ENCODE results near the gene FUT3.
"Not testable (repeated sequence)": the region's sequence is repeated elsewhere in the genome, so short reads cannot be mapped to it uniquely, and the experiment has no call there.

The FUT3 gene

DNA sequence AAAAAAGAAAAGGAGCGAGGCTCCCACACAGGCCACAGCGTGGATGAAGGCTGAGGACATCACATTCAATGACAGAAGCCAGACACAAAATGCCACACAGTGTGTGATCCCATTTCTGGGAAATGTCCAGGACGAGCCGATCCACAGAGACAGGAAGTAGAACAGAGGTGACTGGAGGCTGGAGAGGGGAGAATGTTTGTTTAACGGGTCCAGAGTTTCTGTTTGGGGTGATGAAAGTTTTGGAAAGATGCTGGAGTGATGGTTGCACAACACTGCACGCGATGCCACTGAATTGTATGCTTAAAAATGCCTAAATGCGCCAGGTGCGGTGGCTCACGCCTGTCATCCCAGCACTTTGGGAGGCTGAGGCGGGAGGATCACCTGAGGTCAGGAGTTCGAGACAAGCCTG lies 19.7 kb upstream of the FUT3 start:
- no peaks in the 10 kb centered on the region for H3K4me1 ChIP-seq (ENCODE audit: insufficient read depth, low read length)
- no peak overlapping the region for H3K9ac ChIP-seq (ENCODE audit: low read depth, low read length)
- H3K9me3 ChIP-seq (ENCODE audit: control insufficient read depth, insufficient read depth, low read length): no peaks in the 10 kb centered on the region
- no peaks in the 10 kb centered on the region for H3K36me3 ChIP-seq (ENCODE audit: insufficient read depth, low read length)

DNA sequence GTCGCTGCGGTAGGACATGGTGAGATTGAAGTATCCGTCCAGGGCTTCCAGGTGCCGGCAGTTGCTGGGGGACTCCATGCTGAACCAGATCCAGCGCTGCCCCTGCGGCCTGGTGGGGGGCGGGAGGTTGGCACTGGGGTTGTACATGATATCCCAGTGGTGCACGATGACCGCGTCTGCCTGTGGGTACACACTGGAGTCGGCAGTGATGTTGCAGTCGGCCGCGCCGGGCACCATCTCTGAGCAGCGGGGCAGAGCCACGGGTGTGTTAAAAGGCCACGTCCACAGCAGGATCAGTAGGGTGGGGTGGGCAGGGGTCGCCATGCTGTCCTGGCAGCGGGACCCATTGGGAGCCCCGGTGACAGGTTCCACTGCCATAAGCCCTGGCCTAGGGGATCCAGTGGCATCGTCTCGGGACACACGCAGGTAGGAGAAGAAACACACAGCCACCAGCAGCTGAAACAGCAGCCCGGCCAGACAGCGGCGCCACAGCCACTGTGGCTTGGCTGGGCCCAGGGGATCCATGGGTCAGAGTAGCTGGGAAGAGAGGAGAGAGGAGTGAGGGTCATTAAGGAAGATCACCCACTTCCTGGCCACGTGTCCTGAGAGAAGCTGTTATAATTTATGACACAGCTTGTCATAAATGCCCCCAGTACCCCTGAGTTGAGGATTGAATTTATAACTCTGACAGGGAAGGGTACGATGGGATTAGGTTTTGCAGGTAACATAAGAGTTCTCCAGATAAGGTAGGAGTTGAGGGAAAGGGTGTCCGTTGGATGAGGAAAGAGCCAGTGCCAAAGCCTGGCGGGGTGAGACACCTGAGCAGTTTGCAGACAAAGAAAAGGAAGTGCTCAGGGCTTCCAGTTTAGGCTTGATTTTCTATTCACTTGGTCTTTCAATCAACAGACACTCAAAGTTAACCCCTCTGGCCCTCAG lies 16.2 kb upstream of the FUT3 start:
- Histone ChIP-seq H3K9me3 (ENCODE audit: control insufficient read depth, insufficient read depth, low read length) (no peaks in the 10 kb centered on the region), H3K9ac (ENCODE audit: low read depth, low read length) (no peak overlapping the region), H3K4me1 (ENCODE audit: insufficient read depth, low read length) (no peaks in the 10 kb centered on the region), H3K36me3 (ENCODE audit: insufficient read depth, low read length) (no peaks in the 10 kb centered on the region)

DNA sequence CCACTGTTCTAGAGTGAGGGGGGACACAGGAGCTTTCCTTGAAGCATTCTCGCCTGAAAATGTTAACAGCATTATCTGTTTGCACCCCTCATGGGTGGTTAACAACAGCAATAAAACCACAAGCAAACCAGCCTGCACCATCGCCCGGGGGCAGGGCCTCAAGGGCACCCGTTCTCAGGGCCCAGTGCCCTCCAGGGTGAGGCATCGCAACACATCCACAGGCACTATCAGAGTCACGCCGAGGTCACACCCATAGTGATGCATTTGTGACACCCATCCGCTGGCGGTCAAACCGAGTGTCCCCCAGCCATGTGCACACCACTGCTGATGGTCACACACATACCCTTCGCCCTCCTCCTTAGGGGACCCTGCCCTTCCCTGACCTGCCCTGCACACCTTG lies 14.5 kb upstream of the FUT3 start:
- H3K4me1 ChIP-seq (ENCODE audit: insufficient read depth, low read length): no peaks in the 10 kb centered on the region
- no peaks in the 10 kb centered on the region for H3K36me3 ChIP-seq (ENCODE audit: insufficient read depth, low read length)
- H3K9me3 ChIP-seq (ENCODE audit: control insufficient read depth, insufficient read depth, low read length): no peaks in the 10 kb centered on the region
- no peak overlapping the region for H3K9ac ChIP-seq (ENCODE audit: low read depth, low read length)

DNA sequence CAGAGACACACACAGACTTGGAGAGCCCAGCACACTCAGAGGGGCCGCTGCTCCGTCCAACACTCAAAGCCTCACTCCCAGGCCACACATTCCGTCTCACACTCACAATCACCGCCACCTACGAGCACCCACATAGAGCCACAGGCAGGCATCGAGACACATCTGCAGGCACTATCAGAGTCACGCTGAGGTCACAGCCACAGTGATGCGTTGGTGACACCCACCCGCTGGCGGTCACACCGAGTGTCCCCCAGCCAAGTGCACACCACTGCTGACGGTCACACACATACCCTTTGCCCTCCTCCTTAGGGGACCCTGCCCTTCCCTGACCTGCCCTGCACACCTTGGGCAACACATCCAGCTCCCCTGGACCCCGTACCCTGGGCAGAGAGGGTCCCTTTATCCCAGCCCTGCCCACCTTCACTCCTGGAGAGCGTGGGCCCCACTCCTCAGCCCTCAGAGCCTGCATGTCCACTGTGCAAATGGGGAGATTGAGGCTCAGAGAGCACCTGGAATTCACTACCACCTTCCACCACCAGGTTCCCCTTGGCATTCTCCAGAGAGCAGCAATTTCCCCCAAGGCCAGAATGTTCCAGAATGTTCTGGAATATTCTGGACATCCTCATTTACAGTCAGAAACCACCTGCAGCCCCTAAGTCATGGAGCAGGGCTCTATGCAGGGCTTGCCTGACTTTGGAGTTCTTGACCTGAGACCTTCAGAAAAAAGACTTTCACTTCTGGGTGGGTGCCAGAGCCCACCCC lies 13.7 kb upstream of the FUT3 start:
- Histone ChIP-seq H3K9me3 (ENCODE audit: control insufficient read depth, insufficient read depth, low read length) (no peaks in the 10 kb centered on the region), H3K9ac (ENCODE audit: low read depth, low read length) (no peak overlapping the region), H3K4me1 (ENCODE audit: insufficient read depth, low read length) (no peaks in the 10 kb centered on the region), H3K36me3 (ENCODE audit: insufficient read depth, low read length) (no peaks in the 10 kb centered on the region)

DNA sequence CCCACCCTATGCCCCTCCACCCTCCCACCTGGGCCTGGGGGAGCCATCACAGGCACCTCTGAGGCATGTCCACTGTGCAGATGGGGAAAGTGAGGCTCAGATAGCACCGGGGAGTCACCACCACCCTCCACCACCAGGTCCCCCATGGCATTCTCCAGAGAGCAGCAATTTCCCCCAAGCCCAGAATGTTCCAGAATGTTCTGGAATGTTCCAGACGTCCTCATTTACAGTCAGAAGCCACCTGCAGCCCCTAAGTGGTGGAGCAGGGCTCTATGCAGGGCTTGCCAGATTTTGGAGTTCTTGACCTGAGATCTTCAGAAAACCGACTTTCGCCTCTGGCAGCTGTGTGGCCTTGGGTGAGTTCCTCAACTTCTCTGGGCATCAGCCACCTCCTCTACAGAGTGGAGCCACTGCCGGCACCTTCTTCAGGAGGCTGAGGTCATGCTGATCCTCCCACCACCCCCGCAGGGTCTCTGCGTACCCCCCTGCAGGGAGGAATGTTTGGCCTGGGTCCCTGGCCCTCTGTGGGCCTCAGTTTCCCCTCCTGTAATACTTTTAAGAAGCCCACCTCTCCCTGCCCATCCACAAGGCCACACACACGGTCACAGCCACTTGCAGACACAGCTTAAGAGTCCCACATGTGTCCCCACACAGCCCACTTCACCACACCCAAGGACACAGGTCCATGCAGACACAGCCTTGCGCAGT lies 12.9 kb upstream of the FUT3 start:
- no peak overlapping the region for H3K9ac ChIP-seq (ENCODE audit: low read depth, low read length)
- H3K4me1 ChIP-seq (ENCODE audit: insufficient read depth, low read length): no peaks in the 10 kb centered on the region
- H3K9me3 ChIP-seq (ENCODE audit: control insufficient read depth, insufficient read depth, low read length): no peaks in the 10 kb centered on the region
- H3K36me3 ChIP-seq (ENCODE audit: insufficient read depth, low read length): no peaks in the 10 kb centered on the region

DNA sequence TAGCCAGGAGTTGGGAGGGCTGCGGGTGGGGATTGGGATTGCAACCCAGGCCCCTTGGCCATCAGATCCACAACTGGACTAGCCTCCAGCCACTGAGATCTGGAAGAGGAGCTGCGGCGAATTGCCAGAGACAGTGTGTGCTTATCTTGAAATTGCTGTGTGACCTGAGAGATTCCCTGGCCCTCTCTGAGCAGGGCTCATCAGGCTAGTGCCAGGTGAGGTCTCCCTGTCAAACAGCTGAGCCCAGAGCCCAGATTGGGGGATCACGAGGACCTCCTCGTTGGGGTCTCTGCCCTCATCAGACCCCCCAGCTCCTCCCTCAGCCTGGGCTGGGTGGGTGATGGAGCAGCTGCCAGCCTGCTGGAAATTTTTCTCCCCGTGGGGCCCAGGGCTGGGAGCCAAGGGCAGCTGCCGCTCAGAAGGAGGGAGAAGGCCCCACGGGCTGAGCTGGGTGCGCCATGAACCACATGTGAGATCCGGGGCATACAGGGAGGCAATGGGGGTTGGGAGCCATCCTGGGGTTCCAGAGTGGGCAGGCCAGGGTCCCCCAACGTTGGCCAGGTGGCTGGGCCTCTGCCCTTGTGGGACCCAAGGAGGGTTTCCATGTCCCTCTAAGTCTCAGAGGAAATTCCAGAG lies 11.9 kb upstream of the FUT3 start:
- no peaks in the 10 kb centered on the region for H3K9me3 ChIP-seq (ENCODE audit: control insufficient read depth, insufficient read depth, low read length)
- no peak overlapping the region for H3K9ac ChIP-seq (ENCODE audit: low read depth, low read length)
- H3K36me3 ChIP-seq (ENCODE audit: insufficient read depth, low read length): no peaks in the 10 kb centered on the region
- H3K4me1 ChIP-seq (ENCODE audit: insufficient read depth, low read length): no peaks in the 10 kb centered on the region

DNA sequence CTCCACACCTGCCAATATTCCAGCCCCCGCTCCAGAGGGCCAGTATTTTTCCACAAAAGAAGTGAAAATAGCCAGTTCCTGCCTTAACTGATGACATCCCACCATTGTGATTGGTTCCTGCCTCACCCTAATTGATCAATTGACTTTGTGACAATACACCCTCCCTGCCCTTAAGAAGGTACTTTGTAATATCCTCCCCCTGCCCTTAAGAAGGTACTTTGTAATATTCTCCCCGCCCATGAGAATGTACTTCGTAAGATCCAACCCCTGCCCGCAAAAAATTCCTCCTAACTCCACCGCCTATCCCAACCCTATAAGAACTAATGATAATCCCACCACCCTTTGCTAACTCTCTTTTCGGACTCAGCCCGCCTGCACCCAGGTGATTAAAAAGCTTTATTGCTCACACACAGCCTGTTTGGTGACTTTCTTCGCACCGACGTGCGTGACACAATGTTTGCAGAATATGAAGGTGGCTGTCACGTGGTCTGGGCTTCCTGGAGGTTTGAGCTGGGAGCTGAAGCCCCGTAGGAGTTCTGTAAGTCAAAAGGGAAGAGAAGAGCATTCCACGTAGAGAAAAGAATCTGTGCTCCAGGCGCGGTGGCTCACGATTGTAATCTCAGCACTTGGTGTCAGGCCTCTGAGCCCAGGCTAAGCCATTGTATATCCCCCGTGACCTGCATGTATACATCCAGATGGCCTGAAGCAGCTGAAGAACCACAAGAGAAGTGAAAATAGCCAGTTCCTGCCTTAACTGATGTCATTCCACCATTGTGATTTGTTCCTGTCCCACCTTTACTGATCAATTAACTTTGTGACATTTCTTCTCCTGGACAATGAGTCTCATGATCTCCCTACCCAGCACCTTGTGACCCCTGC lies 6.2 kb upstream of the FUT3 start:
- Histone ChIP-seq H3K9me3 (ENCODE audit: control insufficient read depth, insufficient read depth, low read length) (no peaks in the 10 kb centered on the region), H3K36me3 (ENCODE audit: insufficient read depth, low read length) (no peaks in the 10 kb centered on the region), H3K9ac (ENCODE audit: low read depth, low read length) (no peak overlapping the region), H3K4me1 (ENCODE audit: insufficient read depth, low read length) (no peaks in the 10 kb centered on the region)

DNA sequence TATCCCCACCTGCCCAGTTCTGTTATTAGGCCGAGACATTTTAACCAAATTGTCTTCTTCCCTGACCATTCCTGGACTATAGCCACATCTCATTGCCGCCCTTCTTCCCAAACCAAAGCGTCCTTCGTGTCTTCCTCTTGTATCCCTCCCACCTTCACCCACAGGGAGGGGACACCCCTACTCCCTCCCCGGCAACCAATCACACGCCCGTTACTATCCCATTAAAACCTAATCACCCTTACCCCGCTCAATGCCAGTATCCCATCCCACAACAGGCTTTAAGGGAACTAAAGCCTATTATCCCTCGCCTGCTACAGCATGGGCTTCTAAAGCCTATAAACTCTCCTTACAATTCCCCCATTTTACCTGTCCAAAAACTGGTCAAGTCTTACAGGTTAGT lies 3.9 kb upstream of the FUT3 start:
- not testable (repeated sequence) for H3K9me3 ChIP-seq (ENCODE audit: control insufficient read depth, insufficient read depth, low read length); H3K9ac ChIP-seq (ENCODE audit: low read depth, low read length); H3K36me3 ChIP-seq (ENCODE audit: insufficient read depth, low read length); H3K4me1 ChIP-seq (ENCODE audit: insufficient read depth, low read length)

DNA sequence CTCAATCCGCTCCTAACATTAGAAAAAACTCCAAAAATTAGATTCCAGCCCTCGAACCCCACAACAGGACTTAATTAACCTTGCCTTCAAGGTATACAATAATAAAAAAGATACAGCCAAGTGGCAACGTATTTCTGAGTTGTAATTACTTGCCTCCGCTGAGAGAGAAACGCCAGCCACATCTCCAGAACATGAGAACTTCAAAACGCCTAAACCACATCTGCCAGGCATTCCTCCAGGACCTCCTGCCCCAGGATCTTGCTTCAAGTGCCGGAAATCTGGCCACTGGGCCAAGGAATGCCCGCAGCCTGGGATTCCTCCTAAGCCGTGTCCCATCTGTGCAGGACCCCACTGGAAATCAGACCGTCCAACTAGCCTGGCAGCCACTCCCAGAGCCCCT lies 2.9 kb upstream of the FUT3 start:
- not testable (repeated sequence) for H3K9ac ChIP-seq (ENCODE audit: low read depth, low read length); H3K36me3 ChIP-seq (ENCODE audit: insufficient read depth, low read length); H3K9me3 ChIP-seq (ENCODE audit: control insufficient read depth, insufficient read depth, low read length); H3K4me1 ChIP-seq (ENCODE audit: insufficient read depth, low read length)

DNA sequence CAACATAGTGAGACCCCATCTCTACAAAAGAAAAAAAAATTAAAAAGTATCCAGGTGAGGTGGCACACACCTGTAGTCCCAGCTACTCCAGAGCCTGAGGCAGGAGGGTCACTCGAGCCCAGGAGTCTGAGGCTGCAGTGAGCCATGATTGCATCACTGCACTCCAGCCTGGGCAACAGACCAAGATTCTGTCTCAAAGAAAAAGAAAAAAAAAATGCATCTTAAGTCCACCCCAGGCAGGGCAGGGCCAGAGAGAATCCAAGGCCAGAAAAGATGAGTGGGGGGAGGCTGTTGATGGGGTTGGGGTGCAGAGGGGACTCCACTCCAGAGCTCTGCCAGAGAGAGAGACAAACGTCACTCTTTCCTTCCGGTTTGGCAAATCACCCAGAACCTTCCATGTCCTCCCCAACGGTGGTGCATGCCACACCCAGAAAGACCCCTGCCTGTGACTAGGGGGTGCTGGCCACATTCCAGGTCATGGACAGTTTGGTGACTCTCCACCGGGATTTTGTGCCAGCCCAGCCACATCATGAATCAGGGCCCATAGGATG lies 431 bp downstream of the FUT3 start:
- H3K9ac ChIP-seq (ENCODE audit: low read depth, low read length): no peak overlapping the region
- H3K4me1 ChIP-seq (ENCODE audit: insufficient read depth, low read length): peaks cover 4% of the 10 kb centered on the region; the same call in 1 of the 2 replicates
- no peaks in the 10 kb centered on the region for H3K9me3 ChIP-seq (ENCODE audit: control insufficient read depth, insufficient read depth, low read length)
- no peaks in the 10 kb centered on the region for H3K36me3 ChIP-seq (ENCODE audit: insufficient read depth, low read length)

DNA sequence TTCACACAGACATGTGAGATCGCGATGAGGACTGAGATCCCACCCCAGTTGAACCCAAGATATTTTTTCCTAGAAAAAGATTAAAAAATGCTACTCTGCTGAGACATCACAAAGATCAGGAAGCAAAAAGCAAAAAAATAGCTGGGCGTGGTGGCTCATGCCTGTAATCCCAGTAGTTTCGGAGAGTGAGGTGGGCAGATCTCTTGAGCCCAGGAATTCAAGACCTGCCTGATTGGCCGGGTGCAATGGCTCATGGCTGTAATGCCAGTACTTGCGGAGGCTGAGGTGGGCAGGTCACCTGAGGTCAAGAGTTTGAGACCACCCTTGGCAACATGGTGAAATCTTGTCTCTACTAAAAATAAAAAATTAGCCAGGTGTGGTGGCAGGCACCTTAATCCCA lies 1.1 kb downstream of the FUT3 start:
- Histone ChIP-seq H3K36me3 (ENCODE audit: insufficient read depth, low read length) (no peaks in the 10 kb centered on the region), H3K4me1 (ENCODE audit: insufficient read depth, low read length) (peaks cover 4% of the 10 kb centered on the region; the same call in 1 of the 2 replicates), H3K9me3 (ENCODE audit: control insufficient read depth, insufficient read depth, low read length) (no peaks in the 10 kb centered on the region), H3K9ac (ENCODE audit: low read depth, low read length) (no peak overlapping the region)

DNA sequence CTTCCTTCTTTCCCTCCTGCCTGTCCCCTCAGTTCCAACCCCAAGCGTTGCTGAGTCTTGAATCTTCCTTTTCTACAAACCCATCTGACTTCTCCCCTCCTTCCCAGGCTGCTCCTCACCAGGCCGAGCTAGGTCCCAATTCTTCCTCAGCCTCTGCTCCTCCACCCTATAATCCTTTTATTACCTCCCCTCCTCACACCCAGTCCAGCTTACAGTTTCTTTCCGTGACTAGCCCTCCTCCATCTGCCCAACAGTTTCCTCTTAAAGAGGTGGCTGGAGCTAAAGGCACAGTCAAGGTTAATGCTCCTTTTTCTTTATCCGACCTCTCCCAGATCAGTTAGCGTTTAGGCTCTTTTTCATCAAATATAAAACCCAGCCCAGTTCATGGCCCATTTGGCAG lies 2.6 kb downstream of the FUT3 start:
- not testable (repeated sequence) for H3K36me3 ChIP-seq (ENCODE audit: insufficient read depth, low read length); H3K9me3 ChIP-seq (ENCODE audit: control insufficient read depth, insufficient read depth, low read length); H3K9ac ChIP-seq (ENCODE audit: low read depth, low read length); H3K4me1 ChIP-seq (ENCODE audit: insufficient read depth, low read length)

DNA sequence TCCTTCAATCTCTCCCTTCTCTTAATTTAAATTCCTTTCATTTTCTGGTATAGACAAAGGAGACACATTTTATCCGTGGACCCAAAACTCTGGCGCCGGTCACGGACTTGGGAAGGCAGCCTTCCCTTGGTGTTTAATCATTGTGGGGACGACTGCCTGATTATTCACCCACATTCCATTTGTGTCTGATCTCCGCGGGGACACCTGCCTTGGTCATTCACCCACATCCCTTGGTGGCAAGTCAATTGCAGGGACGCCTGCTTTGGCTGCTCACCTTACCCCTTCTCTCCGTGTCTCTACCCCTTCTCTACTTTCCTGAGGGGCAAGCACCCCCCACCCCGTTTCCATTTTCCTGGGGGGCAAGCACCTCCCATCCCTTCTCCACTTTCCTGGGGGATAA lies 3.4 kb downstream of the FUT3 start:
- H3K4me1 ChIP-seq (ENCODE audit: insufficient read depth, low read length); H3K9ac ChIP-seq (ENCODE audit: low read depth, low read length); H3K36me3 ChIP-seq (ENCODE audit: insufficient read depth, low read length); H3K9me3 ChIP-seq (ENCODE audit: control insufficient read depth, insufficient read depth, low read length): not testable (repeated sequence)

Measured in ES-I3 (cell line).